ENCODE results near the gene IMPG1.

IMPG1 gene

DNA sequence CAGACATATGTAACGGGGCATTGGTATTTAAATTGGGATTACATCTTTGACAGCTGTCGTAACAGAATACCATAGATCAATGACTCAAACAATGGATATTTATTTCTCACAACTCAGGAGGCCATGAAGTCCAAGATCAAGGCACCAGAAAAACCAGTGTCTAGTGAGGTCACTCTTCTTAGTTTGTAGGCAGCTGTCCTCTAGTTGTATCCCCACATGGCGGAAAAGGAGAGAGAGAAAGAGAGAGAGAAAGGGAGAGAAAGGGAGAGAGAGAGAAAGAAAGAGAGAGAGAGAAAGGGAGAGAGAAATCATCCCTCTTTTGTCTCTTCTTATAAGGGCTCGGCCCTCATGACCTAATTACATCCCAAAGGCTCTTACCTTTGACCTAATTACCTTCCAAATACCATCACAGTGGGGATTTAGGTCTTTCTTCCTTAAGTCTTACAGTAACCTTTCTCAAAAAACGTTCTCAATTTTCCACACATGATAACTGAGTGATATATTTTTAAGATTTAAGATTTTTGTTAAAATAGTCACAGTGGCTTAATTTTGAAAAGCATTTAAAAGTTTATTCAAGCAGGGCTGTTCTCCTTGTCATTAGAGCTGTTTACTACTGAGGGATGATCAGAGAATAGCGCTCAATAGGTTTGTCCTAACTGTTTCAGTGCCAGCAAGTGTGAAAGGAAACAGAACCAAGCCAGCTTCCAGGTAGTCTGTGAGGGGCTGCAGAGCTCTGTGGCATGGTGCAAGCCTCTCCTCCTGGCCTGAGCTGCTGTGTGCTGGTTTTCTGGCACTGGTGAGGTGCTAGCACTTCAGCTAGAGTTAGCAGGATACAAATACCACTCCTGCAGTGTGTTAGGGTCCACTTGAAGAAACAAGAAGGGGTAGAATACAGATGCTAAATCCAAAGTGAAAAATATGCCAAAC lies 79.0 kb downstream of the IMPG1 start:
- no peak overlapping the region for H3K4me3 Mint-ChIP-seq
- no peaks in the 10 kb centered on the region for H3K36me3 Mint-ChIP-seq
- H3K9me3 Mint-ChIP-seq (ENCODE audit: low read depth) = no peaks in the 10 kb centered on the region
- no peaks in the 10 kb centered on the region for H3K4me1 Mint-ChIP-seq (ENCODE audit: low read depth)
- peaks cover 1% of the 10 kb centered on the region for H3K27me3 Mint-ChIP-seq
- no peak overlapping the region for H3K27ac Mint-ChIP-seq

DNA sequence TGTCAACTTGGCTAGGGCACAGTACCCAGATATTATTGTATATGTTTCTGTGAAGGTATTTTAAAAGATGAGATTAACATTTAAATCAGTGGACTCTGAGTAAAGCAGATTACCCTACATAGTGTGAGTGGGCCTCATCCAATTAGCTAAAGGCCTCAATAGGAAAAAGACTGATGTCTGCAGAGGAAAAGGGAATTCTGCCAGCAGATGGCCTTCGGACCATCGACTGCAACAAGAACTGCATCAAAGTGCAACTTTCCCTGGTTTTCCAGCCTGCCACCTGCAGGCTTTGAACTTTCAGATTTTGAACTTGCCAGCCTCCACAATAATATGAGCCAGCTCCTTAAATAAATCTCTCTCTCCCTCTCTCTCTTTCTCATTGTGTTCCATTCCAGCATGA lies 80.5 kb downstream of the IMPG1 start:
- Mint-ChIP-seq H3K4me3 (no peak overlapping the region), H3K4me1 (ENCODE audit: low read depth) (no peaks in the 10 kb centered on the region), H3K36me3 (no peaks in the 10 kb centered on the region), H3K27me3 (peaks cover 1% of the 10 kb centered on the region), H3K27ac (no peak overlapping the region), H3K9me3 (ENCODE audit: low read depth) (no peaks in the 10 kb centered on the region)

DNA sequence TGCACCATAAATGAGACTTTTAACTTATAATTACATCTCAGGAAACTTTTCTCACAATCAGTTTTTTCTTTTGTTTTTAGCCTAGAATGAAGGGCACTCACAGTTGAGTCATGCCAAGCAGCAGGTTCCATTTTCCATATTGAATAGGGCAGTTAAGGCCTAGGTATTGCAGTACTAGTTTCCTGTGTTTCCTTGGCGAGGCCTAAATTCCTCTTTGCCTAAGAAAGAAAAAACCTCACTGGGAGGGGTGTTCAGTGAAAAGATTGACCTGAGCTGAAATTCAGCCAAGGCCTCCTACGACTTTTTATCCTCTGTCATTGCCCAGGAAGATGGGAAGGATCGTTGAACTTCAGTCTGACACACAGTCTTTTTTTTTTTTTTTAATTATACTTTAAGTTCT lies 85.5 kb downstream of the IMPG1 start:
- no peak overlapping the region for H3K27ac Mint-ChIP-seq
- H3K4me1 Mint-ChIP-seq (ENCODE audit: low read depth) = no peaks in the 10 kb centered on the region
- H3K36me3 Mint-ChIP-seq = no peaks in the 10 kb centered on the region
- H3K4me3 Mint-ChIP-seq = no peak overlapping the region
- no peaks in the 10 kb centered on the region for H3K27me3 Mint-ChIP-seq
- H3K9me3 Mint-ChIP-seq (ENCODE audit: low read depth) = no peaks in the 10 kb centered on the region

DNA sequence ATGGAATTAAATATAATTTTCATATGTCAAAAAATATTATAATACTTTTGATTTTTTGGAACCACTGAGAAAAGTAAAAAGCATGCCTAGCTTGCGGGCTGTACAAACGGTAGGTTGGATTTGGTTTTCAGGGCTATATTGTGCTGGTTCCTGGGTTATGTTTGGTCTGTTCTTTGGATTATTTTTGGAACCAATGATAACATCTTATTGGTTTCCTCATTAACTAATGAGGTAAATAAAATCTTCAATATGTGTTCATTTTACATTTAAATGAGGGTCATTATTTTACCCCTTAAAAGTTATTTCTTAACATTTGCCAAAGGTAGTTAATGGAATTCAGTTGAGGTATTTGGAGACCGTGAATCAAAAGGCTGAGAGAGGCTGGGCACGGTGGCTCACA lies 96.6 kb downstream of the IMPG1 start:
- Mint-ChIP-seq H3K4me3 (no peak overlapping the region), H3K36me3 (no peaks in the 10 kb centered on the region), H3K27me3 (peaks cover 2% of the 10 kb centered on the region), H3K4me1 (ENCODE audit: low read depth) (no peaks in the 10 kb centered on the region), H3K27ac (no peak overlapping the region), H3K9me3 (ENCODE audit: low read depth) (no peaks in the 10 kb centered on the region)

DNA sequence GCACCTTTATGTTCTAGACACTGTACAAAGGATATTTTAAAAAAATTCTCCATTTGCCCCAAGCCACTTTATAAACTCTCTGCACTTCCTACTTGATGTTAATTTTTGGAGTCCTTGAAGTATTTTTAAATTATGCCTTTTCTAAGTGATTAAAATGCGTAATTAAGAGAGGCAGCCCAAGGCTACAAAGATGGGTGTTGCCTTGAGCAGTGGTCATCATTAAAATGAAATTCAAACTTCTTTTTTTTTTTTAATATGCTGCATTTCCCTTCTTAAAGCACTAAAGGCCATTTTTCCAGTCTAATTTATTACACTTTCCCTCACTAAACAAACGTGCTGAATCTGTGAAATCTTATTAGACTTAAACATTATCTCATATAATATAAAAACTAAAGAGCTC lies 102.4 kb downstream of the IMPG1 start:
- Mint-ChIP-seq H3K36me3 (no peaks in the 10 kb centered on the region), H3K9me3 (ENCODE audit: low read depth) (no peaks in the 10 kb centered on the region), H3K4me1 (ENCODE audit: low read depth) (no peaks in the 10 kb centered on the region), H3K27ac (no peak overlapping the region), H3K27me3 (peaks cover 3% of the 10 kb centered on the region), H3K4me3 (no peak overlapping the region)

DNA sequence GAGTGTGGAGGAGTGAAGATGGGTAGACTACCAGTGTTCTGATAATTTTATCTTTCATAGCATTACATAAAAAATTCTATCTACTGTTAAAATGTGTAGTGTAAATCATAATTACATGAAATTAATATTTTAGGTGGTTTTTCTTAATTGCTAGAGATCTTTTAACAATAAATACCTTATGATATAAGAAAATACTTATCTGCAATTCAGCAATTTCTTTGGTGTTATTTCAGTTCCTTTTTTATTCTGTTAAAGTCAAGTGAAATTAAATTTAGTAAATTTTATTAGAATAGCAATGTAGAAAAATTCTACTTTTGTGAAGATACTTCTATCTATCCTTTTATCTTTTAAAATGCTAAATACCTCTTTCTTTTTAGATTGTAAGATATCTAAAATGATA lies 104.3 kb downstream of the IMPG1 start:
- no peaks in the 10 kb centered on the region for H3K9me3 Mint-ChIP-seq (ENCODE audit: low read depth)
- no peak overlapping the region for H3K4me3 Mint-ChIP-seq
- no peaks in the 10 kb centered on the region for H3K36me3 Mint-ChIP-seq
- no peaks in the 10 kb centered on the region for H3K4me1 Mint-ChIP-seq (ENCODE audit: low read depth)
- H3K27me3 Mint-ChIP-seq = peaks cover 3% of the 10 kb centered on the region
- H3K27ac Mint-ChIP-seq = no peak overlapping the region

DNA sequence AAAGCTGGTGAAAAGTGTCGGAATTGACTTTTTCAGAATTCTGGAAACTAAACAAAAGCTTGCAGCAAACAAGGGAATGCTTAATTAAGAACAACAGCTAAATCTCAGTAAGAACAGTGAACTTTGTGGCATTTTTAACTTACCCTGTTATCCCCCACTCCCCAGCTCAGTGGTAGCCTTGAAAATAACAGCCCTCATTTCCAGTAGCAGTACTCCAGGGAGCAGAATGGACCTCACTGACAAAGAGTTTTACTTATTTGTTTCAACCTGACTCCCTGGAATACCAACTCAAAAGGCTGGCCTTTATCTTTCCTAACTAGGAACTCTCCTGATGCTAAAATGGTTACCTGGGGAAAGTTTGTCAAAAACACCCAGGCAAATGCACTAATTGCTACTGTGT lies 108.9 kb downstream of the IMPG1 start:
- Mint-ChIP-seq H3K9me3 (ENCODE audit: low read depth) (no peaks in the 10 kb centered on the region), H3K36me3 (no peaks in the 10 kb centered on the region), H3K27me3 (peaks cover 3% of the 10 kb centered on the region), H3K4me1 (ENCODE audit: low read depth) (no peaks in the 10 kb centered on the region), H3K4me3 (no peak overlapping the region), H3K27ac (no peak overlapping the region)

DNA sequence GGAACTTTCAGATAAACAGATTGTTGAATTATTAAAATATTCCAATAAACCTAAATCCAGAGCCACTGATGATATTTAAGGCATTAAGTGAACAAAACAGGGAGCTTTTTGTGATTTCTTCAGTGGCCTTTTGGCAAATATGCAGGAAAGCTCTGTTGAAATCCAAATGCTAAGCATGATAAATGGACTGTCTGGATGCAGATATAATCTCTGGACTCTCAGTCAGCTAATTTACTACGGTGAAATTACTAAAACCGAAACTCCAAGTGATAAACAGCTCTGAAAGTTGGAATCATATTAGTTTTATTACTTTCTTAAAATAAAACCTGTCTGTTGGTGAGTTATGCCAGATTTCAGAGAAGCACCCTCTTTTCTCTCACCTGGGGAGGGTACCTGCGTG lies 120.3 kb downstream of the IMPG1 start:
- H3K4me3 Mint-ChIP-seq = no peak overlapping the region
- H3K27me3 Mint-ChIP-seq = peaks cover 2% of the 10 kb centered on the region
- no peaks in the 10 kb centered on the region for H3K9me3 Mint-ChIP-seq (ENCODE audit: low read depth)
- H3K4me1 Mint-ChIP-seq (ENCODE audit: low read depth) = no peaks in the 10 kb centered on the region
- no peak overlapping the region for H3K27ac Mint-ChIP-seq
- no peaks in the 10 kb centered on the region for H3K36me3 Mint-ChIP-seq

DNA sequence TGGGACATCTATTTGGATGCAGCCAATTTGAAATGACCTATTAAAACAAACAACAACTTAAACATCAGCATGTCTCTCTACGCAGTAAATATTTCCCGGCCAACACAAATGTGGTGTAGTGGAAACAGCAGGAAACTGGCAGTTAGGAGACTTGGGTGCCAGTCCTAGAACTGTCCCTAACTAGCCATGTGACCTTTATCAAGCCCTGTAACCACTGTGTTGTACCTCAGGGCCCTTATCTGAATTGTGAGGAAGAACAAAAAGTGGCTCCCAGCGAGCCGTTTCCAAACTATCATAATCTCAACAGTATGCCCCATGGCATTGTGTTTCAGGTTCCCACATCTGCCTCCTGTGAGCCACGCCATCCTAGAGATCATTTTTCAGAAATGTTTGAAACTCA lies 124.5 kb downstream of the IMPG1 start:
- Mint-ChIP-seq H3K27ac (no peak overlapping the region), H3K9me3 (ENCODE audit: low read depth) (no peaks in the 10 kb centered on the region), H3K27me3 (peaks cover 3% of the 10 kb centered on the region), H3K36me3 (no peaks in the 10 kb centered on the region), H3K4me3 (no peak overlapping the region), H3K4me1 (ENCODE audit: low read depth) (no peaks in the 10 kb centered on the region)

DNA sequence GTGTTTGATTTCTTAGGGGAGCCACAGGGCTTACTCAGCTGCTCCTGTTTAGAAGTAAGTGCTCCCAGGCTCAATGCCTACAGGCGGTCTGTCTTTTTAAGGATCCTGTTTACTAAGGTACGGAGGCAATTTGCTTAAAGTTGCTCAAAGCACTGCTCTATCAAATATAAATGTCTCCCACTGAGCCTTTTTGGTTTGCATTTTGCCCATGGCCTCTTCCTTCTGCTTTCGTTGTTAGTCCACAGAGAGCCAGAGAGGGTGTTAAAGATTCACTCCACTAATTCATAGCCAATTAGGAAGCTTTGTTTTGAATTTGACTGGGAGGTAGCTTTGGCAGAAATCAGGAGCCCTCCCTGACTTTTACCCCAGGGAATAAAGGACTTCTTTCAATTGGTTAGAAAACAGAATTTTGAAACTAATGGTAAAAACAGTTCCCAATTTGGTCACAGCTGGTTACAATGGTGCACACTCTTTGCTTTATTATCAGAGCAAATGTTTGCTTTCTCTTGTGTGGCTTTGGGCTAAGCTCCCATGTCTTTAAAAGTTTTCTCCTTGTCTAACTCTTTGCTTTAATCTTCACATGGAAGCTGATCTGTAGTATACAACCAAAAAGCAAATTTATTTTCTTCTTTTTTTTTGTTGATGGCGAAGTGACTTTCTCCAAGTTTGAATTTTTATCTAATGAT lies 126.2 kb downstream of the IMPG1 start:
- Mint-ChIP-seq H3K27ac (no peak overlapping the region), H3K36me3 (no peaks in the 10 kb centered on the region), H3K4me1 (ENCODE audit: low read depth) (no peaks in the 10 kb centered on the region), H3K4me3 (no peak overlapping the region), H3K27me3 (peaks cover 3% of the 10 kb centered on the region), H3K9me3 (ENCODE audit: low read depth) (no peaks in the 10 kb centered on the region)

DNA sequence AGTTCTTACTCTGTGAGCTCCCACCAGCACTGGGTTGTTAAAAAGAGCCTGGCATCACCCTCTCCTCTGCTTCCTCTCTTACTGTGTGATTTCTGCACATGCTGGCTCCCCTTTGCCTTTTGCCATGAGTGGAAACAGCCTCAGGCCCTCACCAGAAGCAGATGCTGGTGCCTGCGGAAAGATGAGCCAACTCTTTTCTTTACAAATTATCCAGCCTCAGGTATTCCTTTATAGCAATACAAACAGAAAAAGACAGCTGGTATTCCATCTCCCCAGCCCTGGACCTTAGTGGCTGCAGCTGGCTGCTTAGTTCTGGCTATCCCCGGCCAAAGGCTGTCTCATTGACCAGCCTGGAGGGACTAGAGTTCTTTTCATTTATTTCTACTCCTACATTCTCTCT lies 129.1 kb downstream of the IMPG1 start:
- H3K4me3 Mint-ChIP-seq = no peak overlapping the region

DNA sequence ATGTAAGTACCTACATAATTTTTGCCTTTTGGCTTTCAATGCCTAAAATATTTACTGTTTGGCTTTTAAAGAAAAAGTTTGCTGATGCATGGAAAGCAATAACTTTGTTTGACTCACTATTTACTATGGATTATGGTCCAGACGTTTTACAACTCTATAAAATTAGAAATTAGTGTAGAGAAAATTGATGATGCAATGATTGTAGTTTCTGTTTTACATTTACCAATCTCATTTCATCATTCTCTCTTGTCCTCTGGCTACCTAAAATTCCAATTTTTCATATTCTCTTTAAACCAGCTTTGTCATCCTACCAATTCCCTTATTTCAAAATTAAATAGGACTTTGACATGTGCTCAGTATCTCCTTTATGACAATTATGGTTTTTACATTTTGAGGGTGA lies 131.0 kb downstream of the IMPG1 start:
- H3K4me3 Mint-ChIP-seq = no peak overlapping the region
- no peaks in the 10 kb centered on the region for H3K4me1 Mint-ChIP-seq (ENCODE audit: low read depth)

More for the DNA sequence above, 129.1 kb downstream of the IMPG1 start:
- H3K4me1 Mint-ChIP-seq (ENCODE audit: low read depth) = no peaks in the 10 kb centered on the region
- peaks cover 10% of the 10 kb centered on the region for H3K27me3 Mint-ChIP-seq
- H3K36me3 Mint-ChIP-seq = no peaks in the 10 kb centered on the region
- no peaks in the 10 kb centered on the region for H3K9me3 Mint-ChIP-seq (ENCODE audit: low read depth)
- no peak overlapping the region for H3K27ac Mint-ChIP-seq

DNA sequence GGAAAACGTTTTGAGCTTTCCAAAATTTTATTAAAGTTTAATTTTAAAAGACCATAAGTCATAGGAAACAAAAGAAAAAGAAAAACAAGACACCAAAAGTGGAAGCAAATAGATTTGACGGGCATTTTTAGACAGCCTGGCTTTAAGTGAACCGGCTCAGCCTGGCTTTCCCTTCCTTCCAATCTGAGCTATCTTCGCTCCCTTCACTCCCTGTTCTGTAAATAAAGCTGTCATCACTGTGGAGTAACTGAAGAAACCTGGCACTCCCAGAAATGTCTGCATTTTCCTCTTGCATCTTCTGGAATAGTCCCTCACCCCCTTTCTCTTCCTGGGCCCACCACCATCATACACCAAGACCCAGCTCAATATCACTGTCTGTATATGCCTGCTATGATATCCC lies 131.9 kb downstream of the IMPG1 start:
- no peak overlapping the region for H3K4me3 Mint-ChIP-seq
- H3K27ac Mint-ChIP-seq = no peak overlapping the region
- H3K36me3 Mint-ChIP-seq = no peaks in the 10 kb centered on the region
- no peaks in the 10 kb centered on the region for H3K9me3 Mint-ChIP-seq (ENCODE audit: low read depth)
- H3K27me3 Mint-ChIP-seq = peaks cover 12% of the 10 kb centered on the region
- no peaks in the 10 kb centered on the region for H3K4me1 Mint-ChIP-seq (ENCODE audit: low read depth)

More for the DNA sequence above, 131.0 kb downstream of the IMPG1 start:
- no peak overlapping the region for H3K27ac Mint-ChIP-seq
- no peaks in the 10 kb centered on the region for H3K9me3 Mint-ChIP-seq (ENCODE audit: low read depth)
- H3K36me3 Mint-ChIP-seq = no peaks in the 10 kb centered on the region
- peaks cover 10% of the 10 kb centered on the region for H3K27me3 Mint-ChIP-seq

DNA sequence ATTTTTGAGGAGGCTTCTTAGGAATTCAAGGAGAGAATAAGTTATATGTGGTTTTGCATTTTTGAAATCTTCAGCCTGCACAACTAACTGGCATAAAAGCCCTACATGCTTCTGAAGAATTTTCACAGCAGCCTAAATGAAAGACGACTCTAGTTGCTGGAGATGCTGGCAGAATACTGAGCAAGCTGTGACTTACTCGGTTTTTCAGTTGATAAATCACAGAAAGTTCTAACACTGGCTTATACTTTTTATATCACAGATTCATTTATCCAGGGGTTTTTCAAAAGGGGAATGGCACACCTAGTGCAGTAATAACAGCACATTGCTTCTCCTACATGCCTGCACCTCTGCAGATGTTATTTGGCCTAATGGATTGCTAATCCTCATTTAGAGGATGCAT lies 134.6 kb downstream of the IMPG1 start:
- Mint-ChIP-seq H3K27ac (no peak overlapping the region), H3K27me3 (peaks cover 22% of the 10 kb centered on the region), H3K9me3 (ENCODE audit: low read depth) (no peaks in the 10 kb centered on the region), H3K4me1 (ENCODE audit: low read depth) (peaks cover 6% of the 10 kb centered on the region), H3K4me3 (no peak overlapping the region), H3K36me3 (no peaks in the 10 kb centered on the region)

DNA sequence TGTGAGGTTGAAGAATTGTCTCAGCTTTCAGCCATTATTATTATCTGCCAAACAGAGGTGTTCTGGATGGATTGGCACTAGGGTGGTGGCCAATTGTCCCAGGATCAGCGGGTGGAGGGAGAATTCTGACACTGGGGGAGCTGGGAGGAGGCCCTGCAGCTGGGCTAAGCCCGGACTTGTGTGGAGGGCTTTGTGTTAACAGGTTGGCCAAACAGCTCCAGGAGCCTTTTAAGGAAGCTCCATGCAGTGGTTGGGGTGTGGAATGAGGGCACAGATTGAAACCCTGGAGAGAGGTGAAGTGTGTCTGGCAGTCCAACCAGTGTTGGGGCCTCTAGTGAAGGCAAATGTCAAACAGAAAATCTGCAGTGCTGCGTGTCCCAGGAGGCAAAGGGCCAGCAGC lies 135.8 kb downstream of the IMPG1 start:
- H3K9me3 Mint-ChIP-seq (ENCODE audit: low read depth) = no peaks in the 10 kb centered on the region
- peaks cover 22% of the 10 kb centered on the region for H3K27me3 Mint-ChIP-seq
- peaks cover 6% of the 10 kb centered on the region for H3K4me1 Mint-ChIP-seq (ENCODE audit: low read depth)
- H3K36me3 Mint-ChIP-seq = no peaks in the 10 kb centered on the region
- H3K4me3 Mint-ChIP-seq = no peak overlapping the region
- no peak overlapping the region for H3K27ac Mint-ChIP-seq

DNA sequence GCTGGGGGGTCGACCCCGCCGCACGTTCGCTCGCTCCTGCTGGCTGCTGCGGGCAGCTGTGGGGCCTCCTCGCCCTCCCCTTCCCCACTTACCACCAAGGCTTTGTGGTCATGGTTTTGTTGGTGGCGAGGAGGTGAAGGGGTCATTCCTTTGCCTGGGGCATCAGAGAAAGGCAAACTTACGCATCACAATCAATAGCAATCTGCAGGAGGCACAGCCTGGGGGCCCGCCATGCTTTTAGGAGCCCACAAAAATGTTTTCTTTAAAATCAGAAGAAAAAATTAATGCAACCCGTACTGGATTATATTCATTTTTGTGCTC lies 137.0 kb downstream of the IMPG1 start:
- H3K4me3 Mint-ChIP-seq = peak overlapping the region; percentile 82
- no peak overlapping the region for H3K27ac Mint-ChIP-seq
- H3K36me3 Mint-ChIP-seq = no peaks in the 10 kb centered on the region
- no peaks in the 10 kb centered on the region for H3K9me3 Mint-ChIP-seq (ENCODE audit: low read depth)
- peaks cover 6% of the 10 kb centered on the region for H3K4me1 Mint-ChIP-seq (ENCODE audit: low read depth)
- H3K27me3 Mint-ChIP-seq = peaks cover 17% of the 10 kb centered on the region
